ENCODE results near the gene FRS2.

DNA sequence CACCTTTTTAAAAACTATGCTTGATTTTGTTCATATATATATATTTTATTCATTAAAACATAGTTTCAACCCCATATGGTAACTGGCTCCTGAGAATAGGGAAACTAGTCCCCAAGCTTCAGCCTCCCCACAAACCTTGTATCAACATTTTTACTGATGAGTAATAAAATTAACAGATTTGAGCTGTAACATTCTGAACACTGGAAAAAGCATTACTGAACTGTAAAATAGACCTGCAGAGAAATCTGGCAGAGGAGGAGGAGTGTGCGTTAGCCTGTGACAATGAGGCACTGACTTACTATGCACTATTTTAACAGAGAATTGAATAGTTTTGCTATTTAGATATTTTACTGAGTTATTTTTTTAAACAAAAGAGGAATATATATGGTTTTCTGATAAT lies 43.1 kb downstream of the FRS2 start:
- TF ChIP-seq POLR2AphosphoS5 (IDR thresholded peaks at IDR 0.05) (no peak), POLR2A (IDR thresholded peaks at IDR 0.05) (no peak)
- TF ChIP-seq, protein P1, sequence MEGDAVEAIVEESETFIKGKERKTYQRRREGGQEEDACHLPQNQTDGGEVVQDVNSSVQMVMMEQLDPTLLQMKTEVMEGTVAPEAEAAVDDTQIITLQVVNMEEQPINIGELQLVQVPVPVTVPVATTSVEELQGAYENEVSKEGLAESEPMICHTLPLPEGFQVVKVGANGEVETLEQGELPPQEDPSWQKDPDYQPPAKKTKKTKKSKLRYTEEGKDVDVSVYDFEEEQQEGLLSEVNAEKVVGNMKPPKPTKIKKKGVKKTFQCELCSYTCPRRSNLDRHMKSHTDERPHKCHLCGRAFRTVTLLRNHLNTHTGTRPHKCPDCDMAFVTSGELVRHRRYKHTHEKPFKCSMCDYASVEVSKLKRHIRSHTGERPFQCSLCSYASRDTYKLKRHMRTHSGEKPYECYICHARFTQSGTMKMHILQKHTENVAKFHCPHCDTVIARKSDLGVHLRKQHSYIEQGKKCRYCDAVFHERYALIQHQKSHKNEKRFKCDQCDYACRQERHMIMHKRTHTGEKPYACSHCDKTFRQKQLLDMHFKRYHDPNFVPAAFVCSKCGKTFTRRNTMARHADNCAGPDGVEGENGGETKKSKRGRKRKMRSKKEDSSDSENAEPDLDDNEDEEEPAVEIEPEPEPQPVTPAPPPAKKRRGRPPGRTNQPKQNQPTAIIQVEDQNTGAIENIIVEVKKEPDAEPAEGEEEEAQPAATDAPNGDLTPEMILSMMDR (IDR thresholded peaks at IDR 0.05), result no peak
